K562 (cell line): ENCODE results near the gene ZDHHC18. TPM values are rescaled to one million over a fixed set of nuclear protein-coding genes. Genes with fewer than 3 reads are reported as not detected.
A peak's percentile ranks its signal among the peaks of the same experiment; 100 is the strongest.

Experiments used
- ATAC-seq: fragments of 200-7000 bp; cut with Tn5 transposase; 3 replicates; pipeline ENCODE4 v1.9.1; 2020; ENCODE audit warnings: moderate library complexity
- BruUV-seq: library from RNA; stranded (reverse); fragments of 400-500 nt; replicated peaks from 2 replicates; lab custom pipeline; 2021; lab: Mats Ljungman, UMichigan
- CTCF ChIA-PET: fragments of 300-600 bp; formaldehyde crosslinking; extraction: SDS; loops from one replicate; lab custom pipeline; 2021; ENCODE audit warnings: low intra/inter-chr PET ratio; lab: Yijun Ruan, JAX
- POLR2A ChIA-PET: fragments of 300-600, 350-650 bp; sonication (Branson Sonifier 250); formaldehyde crosslinking; extraction: SDS; loops from one replicate; lab custom pipeline; 2021; ENCODE audit warnings: antibody characterized with exemption, inconsistent platforms; lab: Yijun Ruan, JAX
- DNase-seq, 4 experiments: peaks; one replicate each; pipeline versions ENCODE4 v3.0.0 to v3.0.0-alpha.2; 2011 to 2018; ENCODE audit warnings: low spot score in 3 of 4, mixed read lengths in 3 of 4; ENCODE audit errors: extremely low read depth in 1 of 4
- FAIRE-seq: peaks from 2 replicates; lab custom pipeline; 2011; peaks lifted over from hg19 to GRCh38; lab: Jason Lieb, UNC
- H2AFZ ChIP-seq: 2 replicates; pipeline ENCODE4 v1.6.0; 2011; ENCODE audit warnings: low read depth, low read length, control low read depth, inconsistent platforms
- H3K27ac ChIP-seq: fragments of 200-600 bp; 3 replicates; pipeline ENCODE4 v1.8.0; 2011; ENCODE audit warnings: low read depth, mild to moderate bottlenecking, control low read depth, inconsistent platforms, low read length, moderate library complexity, mixed read lengths; ENCODE audit errors: extremely low read depth
- H3K27me3 ChIP-seq, 2 experiments: fragments of 300-600 bp in 1 of 2; 2 replicates in 1 of 2; 3 replicates in 1 of 2; pipeline versions ENCODE4 v1.6.0 to v1.8.0; 2011; ENCODE audit warnings: inconsistent platforms in 2 of 2, low read length in 2 of 2, mild to moderate bottlenecking in 1 of 2, mixed read lengths in 1 of 2, moderate library complexity in 1 of 2; ENCODE audit not compliant: control insufficient read depth in 2 of 2, insufficient read depth in 2 of 2
- H3K36me3 ChIP-seq: fragments of 300-600 bp; 3 replicates; pipeline ENCODE4 v1.8.0; 2011; ENCODE audit warnings: mild to moderate bottlenecking, low read length, inconsistent platforms; ENCODE audit not compliant: control insufficient read depth, insufficient read depth
- H3K4me1 ChIP-seq, 2 experiments: fragments of 200-600 bp in 1 of 2; replicated peaks in 1 of 2; 2 replicates in 1 of 2; 3 replicates in 1 of 2; pipeline versions ENCODE4 v1.5.1 to v1.8.0; 2011; ENCODE audit warnings: inconsistent platforms in 2 of 2, low read length in 2 of 2, mild to moderate bottlenecking in 1 of 2, mixed read lengths in 1 of 2, moderate library complexity in 1 of 2; ENCODE audit not compliant: control insufficient read depth in 2 of 2, insufficient read depth in 2 of 2
- H3K4me2 ChIP-seq: 2 replicates; pipeline ENCODE4 v1.6.1; 2011; ENCODE audit warnings: low read length, control low read depth, inconsistent platforms, mixed read lengths; ENCODE audit not compliant: insufficient read depth
- H3K4me3 ChIP-seq: fragments of 200-600 bp; sonication (generic), shearing (Covaris generic); 2 replicates; pipeline ENCODE4 v1.5.1; 2016; ENCODE audit warnings: control low read depth, inconsistent platforms
- H3K79me2 ChIP-seq: fragments of 200-600 bp; 3 replicates; pipeline ENCODE4 v1.8.0; 2011; ENCODE audit warnings: low read length, inconsistent platforms; ENCODE audit not compliant: control insufficient read depth, insufficient read depth
- H3K9ac ChIP-seq, 2 experiments: 2 replicates each; pipeline versions ENCODE4 v1.6.0 to v1.6.1; 2011; ENCODE audit warnings: low read depth in 2 of 2, low read length in 2 of 2, control low read depth in 1 of 2, inconsistent platforms in 1 of 2, mild to moderate bottlenecking in 1 of 2, mixed read lengths in 1 of 2; ENCODE audit not compliant: insufficient read depth in 1 of 2
- H3K9me1 ChIP-seq: one replicate; pipeline ENCODE4 v1.6.0; 2011; ENCODE audit warnings: inconsistent platforms, mild to moderate bottlenecking, low read length, moderate library complexity; ENCODE audit not compliant: control insufficient read depth, insufficient read depth
- H3K9me3 ChIP-seq: replicated peaks from 2 replicates; pipeline ENCODE4 v1.5.1; 2011; ENCODE audit warnings: low read depth, low read length, inconsistent platforms; ENCODE audit not compliant: control insufficient read depth, insufficient read depth
- H4K20me1 ChIP-seq: replicated peaks from 2 replicates; pipeline ENCODE4 v1.6.1; 2011; ENCODE audit warnings: low read length, inconsistent platforms, mixed read lengths; ENCODE audit not compliant: control insufficient read depth, insufficient read depth
- E2F3 ChIP-seq: fragments of 250-450 bp; sonication (Bioruptor Pico); IDR thresholded peaks from 2 replicates; pipeline ENCODE4 v1.4.0; 2020; ENCODE audit warnings: mild to moderate bottlenecking
- HCFC1 ChIP-seq: IDR thresholded peaks from 2 replicates; pipeline ENCODE4 v1.6.1; 2012; ENCODE audit warnings: low read depth, low read length, improper control_type of control experiment
- KDM5B ChIP-seq: fragments of 200-600 bp; sonication (generic); IDR thresholded peaks from 2 replicates; pipeline ENCODE4 v1.6.1; 2012; ENCODE audit warnings: low read depth, mild to moderate bottlenecking, moderate library complexity, low read length, control low read depth, inconsistent platforms; ENCODE audit not compliant: insufficient replicate concordance
- NR2C1 ChIP-seq, 2 experiments: fragments of 450-650 bp; IDR thresholded peaks; 2 replicates each; pipeline ENCODE4 v1.6.1; 2017; ENCODE audit warnings: mild to moderate bottlenecking in 2 of 2, antibody characterized with exemption in 1 of 2, inconsistent platforms in 1 of 2, missing compliant biosample characterization in 1 of 2, missing genetic modification characterization in 1 of 2
- RBM22 ChIP-seq: fragments of 200-400 bp; formaldehyde crosslinking; IDR thresholded peaks from 2 replicates; pipeline ENCODE4 v1.6.1; 2018; ENCODE audit warnings: low read length, low read depth; ENCODE audit not compliant: poor library complexity, severe bottlenecking
- RBM39 ChIP-seq: fragments of 200-400 bp; formaldehyde crosslinking; optimal IDR thresholded peaks from 2 replicates; pipeline ENCODE3; 2018; ENCODE audit warnings: low read depth, low read length
- SMAD4 ChIP-seq: fragments of 250-450 bp; sonication (Bioruptor Pico); conservative IDR thresholded peaks from 2 replicates; pipeline ENCODE4 v1.8.0; 2021; ENCODE audit warnings: inconsistent platforms, mild to moderate bottlenecking, moderate library complexity
- SRSF1 ChIP-seq: fragments of 200-400 bp; formaldehyde crosslinking; IDR thresholded peaks from 2 replicates; pipeline ENCODE4 v1.6.1; 2017; ENCODE audit warnings: mild to moderate bottlenecking, low read depth, low read length, moderate library complexity
- ZBTB40 ChIP-seq, 2 experiments: fragments of 450-650 bp in 1 of 2; sonication (generic) in 1 of 2; formaldehyde crosslinking in 1 of 2; IDR thresholded peaks; 2 replicates each; pipeline versions ENCODE4 v1.7.1 to v1.9.0; 2016 to 2022; ENCODE audit warnings: inconsistent platforms in 1 of 2, mild to moderate bottlenecking in 1 of 2, missing genetic modification reagents in 1 of 2
- WGBS: fragments of 100-300 bp; shearing (Covaris generic); methylation state at CpG from one replicate; pipeline ENCODE4 v1.1.6; 2016; ENCODE audit warnings: low coverage, mixed read lengths; ENCODE audit not compliant: insufficient coverage; ENCODE audit errors: missing lambda C conversion rate; 5-methylcytosine and 5-hydroxymethylcytosine counted together
- in situ Hi-C: fragments of 300-500 bp; cut with MboI; formaldehyde crosslinking; loops from 4 replicates; pipeline ENCODE4 v1.15.0; 2018; ENCODE audit warnings: inconsistent platforms, mixed read lengths
- intact Hi-C: fragments of 100-400 bp; cut with micrococcal nuclease; formaldehyde crosslinking; loops from 2 replicates; pipeline ENCODE4 v1.14.2; 2022
- polyA plus RNA-seq, 8 experiments: library from polyadenylated mRNA; depleted of rRNA in 4 of 8; stranded (reverse) in 5 of 8; unstranded in 3 of 8; fragments of >200 nt; fragmentation: Nextera tagmentation in 2 of 8; fragmentation: Illumina TruSeq in 1 of 8; extraction: Ambion mirVana in 2 of 8; extraction: Trizol in 1 of 8; gene quantifications; 2 replicates each; pipeline versions ENCODE4 v1.2.1 to v1.2.3, GENCODE V29; 2011 to 2014; ENCODE audit warnings: inconsistent platforms in 1 of 8, missing spikeins in 1 of 8
- total RNA-seq, 7 experiments: library from RNA; depleted of rRNA in 6 of 7; stranded (reverse); fragments of >200 nt in 6 of 7; fragmentation: Illumina TruSeq in 2 of 7; extraction: Trizol in 2 of 7; gene quantifications; 2 replicates each; pipeline versions ENCODE4 v1.2.1 to v1.2.3, GENCODE V29; 2011 to 2021; ENCODE audit warnings: low replicate concordance in 1 of 7

ZDHHC18 gene
- total and polyA plus RNA-seq, 9 of the 15 experiments (the other 6 are each of a cell fraction or from before 2014, with no cell fraction given): 0.42 to 35.6 (median 15.8) TPM

- peaks cover 61 to 81% of the 10 kb centered on the region in 2 experiments for H3K4me1 ChIP-seq
- WGBS: under 1% methylated on average over 62 of the region's 63 CpGs
- H3K9me3 ChIP-seq: no peaks in the 10 kb centered on the region
- H3K27me3 ChIP-seq: no peaks in the 10 kb centered on the region
- peak; percentile 76 for ATAC-seq
- no peak for FAIRE-seq
- BruUV-seq: no TSS peak
- in situ Hi-C loops: no loop called here
- POLR2A ChIA-PET: interaction anchor here (0.6 to 9.2 kb wide), 21 partner anchors 10 to 311 kb away, joined by 3 to 112 read pairs (median 6); partner anchors contain the start of genes ARID1A and GPN2
- H3K9ac ChIP-seq: peak within 1 kb of the TSS; percentile 97 to 98
- H2AFZ ChIP-seq: peak within 1 kb of the TSS; percentile 94
- H3K36me3 ChIP-seq: peaks cover 10% of the 10 kb centered on the region
- CTCF ChIA-PET: interaction anchor here (1.4 to 5.0 kb wide), 2 partner anchors 179 to 185 kb away, joined by 3 to 80 read pairs; no protein-coding TSS in a partner anchor
- no peaks in the 10 kb centered on the region for H3K9me1 ChIP-seq
- no peaks in the 10 kb centered on the region for H4K20me1 ChIP-seq
- peak within 1 kb of the TSS; percentile 98 for H3K27ac ChIP-seq
- intact Hi-C loops: loop anchor here (1.0 to 5.0 kb wide), 4 partner anchors 43 to 301 kb away; no protein-coding TSS in a partner anchor
- peak; percentile 94 to 97 (median 96) for DNase-seq
- H3K4me2 ChIP-seq: peak within 1 kb of the TSS; percentile 96
- peak within 1 kb of the TSS; percentile 66 for H3K4me3 ChIP-seq
- peaks cover 54% of the 10 kb centered on the region for H3K79me2 ChIP-seq
- TF ChIP-seq SMAD4 (CRISPR knock-in tag) (peak; percentile 48; the same call in 1 of the 2 replicates), SRSF1 (peak; percentile 50; the same call in 1 of the 2 replicates), HCFC1 (peak; percentile 78), RBM39 (peak; percentile 6), KDM5B (peak; percentile 71), RBM22 (peak; percentile 97), ZBTB40 (IDR thresholded peaks at IDR 0.05) (peak; percentile 87), ZBTB40 (CRISPR knock-in tag; IDR thresholded peaks at IDR 0.05) (no peak), E2F3 (CRISPR knock-in tag) (no peak), NR2C1 (IDR thresholded peaks at IDR 0.05) (no peak), NR2C1 (tag; IDR thresholded peaks at IDR 0.05) (0 out of 2 replicates have a peak, but pooled peaks have one; percentile 10)
Measured at GRCh38 chr1:26787706-26788514, 38.6 kb upstream of the ZDHHC18 start, which contains the start of gene PIGV. TSS of gene PIGV (plus strand) at chr1:26787950. CDS start at chr1:26790816, 2,866 bp downstream.
